ENCODE results near the gene DTX3L. TPM values are rescaled to one million over a fixed set of nuclear protein-coding genes. Genes with fewer than 3 reads are reported as not detected.
"Not testable (repeated sequence)": the region's sequence is repeated elsewhere in the genome, so short reads cannot be mapped to it uniquely, and the experiment has no call there.

The DTX3L gene
- total RNA-seq, 4 donors from 2014 or later: 23.7 to 24.6 (median 24.2) TPM

GRCh38 chr3:122560680-122561079 lies 3.5 kb upstream of the DTX3L start:
- no peak for ATAC-seq
- Histone ChIP-seq H3K27me3 (no peaks in the 10 kb centered on the region), H3K27ac (no peak overlapping the region), H3K4me1 (peaks cover 0 to 49% (median 12%) of the 10 kb centered on the region in 3 donors), H3K9me3 (no peaks in the 10 kb centered on the region), H3K4me3 (no peak overlapping the region), H3K36me3 (peaks cover 0 to 43% of the 10 kb centered on the region in 2 donors)
- 75% methylated on average over 1 of the region's 1 CpG; no CpG with 5 or more reads in 1 of the 2 donors for WGBS, 2 donors (ENCODE audit: low coverage in 1 of 2)
- TF ChIP-seq POLR2A (IDR thresholded peaks at IDR 0.05) (no peak), CTCF (IDR thresholded peaks at IDR 0.05) (peak; percentile 40 to 66 (median 60))

GRCh38 chr3:122562923-122563716 lies 1.0 kb upstream of the DTX3L start:
- Histone ChIP-seq H3K27ac (peak overlapping the region; percentile 93 to 99 (median 96)), H3K36me3 (peaks cover 0 to 41% of the 10 kb centered on the region in 2 donors), H3K4me1 (peaks cover 0 to 73% (median 18%) of the 10 kb centered on the region in 3 donors), H3K27me3 (no peaks in the 10 kb centered on the region), H3K4me3 (peak overlapping the region; percentile 73 to 93), H3K9me3 (no peaks in the 10 kb centered on the region)
- WGBS, 2 donors (ENCODE audit: low coverage in 1 of 2): 39 to 58% methylated on average over 5 of the region's 5 CpGs
- TF ChIP-seq CTCF (IDR thresholded peaks at IDR 0.05) (no peak), EP300 (IDR thresholded peaks at IDR 0.05) (no peak), POLR2A (IDR thresholded peaks at IDR 0.05) (no peak), POLR2AphosphoS5 (IDR thresholded peaks at IDR 0.05) (no peak)
- no peak for ATAC-seq

GRCh38 chr3:122563717-122564025 lies 467 bp upstream of the DTX3L start:
- 0 to 25% methylated on average over 1 to 4 of the region's 5 CpGs for WGBS, 2 donors (ENCODE audit: low coverage in 1 of 2)
- peaks cover 0 to 41% of the 10 kb centered on the region in 2 donors for H3K36me3 ChIP-seq
- no peaks in the 10 kb centered on the region for H3K27me3 ChIP-seq
- H3K4me3 ChIP-seq: peak overlapping the region; percentile 73 to 93
- H3K9me3 ChIP-seq: no peaks in the 10 kb centered on the region
- TF ChIP-seq CTCF (IDR thresholded peaks at IDR 0.05) (no peak), POLR2A (IDR thresholded peaks at IDR 0.05) (no peak), POLR2AphosphoS5 (IDR thresholded peaks at IDR 0.05) (no peak), EP300 (IDR thresholded peaks at IDR 0.05) (no peak)
- ATAC-seq: no peak
- peaks cover 0 to 79% (median 23%) of the 10 kb centered on the region in 3 donors for H3K4me1 ChIP-seq
- H3K27ac ChIP-seq: peak overlapping the region; percentile 93 to 99 (median 96)

- not testable (repeated sequence) for ATAC-seq, H3K4me3 ChIP-seq, H3K9me3 ChIP-seq, H3K27me3 ChIP-seq
- Histone ChIP-seq H3K27ac (peak overlapping the region; percentile 64 to 70 (median 68)), H3K4me1 (peaks cover 0 to 76% (median 25%) of the 10 kb centered on the region in 3 donors), H3K36me3 (peaks cover 0 to 70% of the 10 kb centered on the region in 2 donors)
- WGBS, 2 donors (ENCODE audit: low coverage in 1 of 2): 88 to 96% methylated on average over 6 to 7 of the region's 7 CpGs
Measured at GRCh38 chr3:122568131-122568530, 4.0 kb downstream of the DTX3L start.

GRCh38 chr3:122568755-122569154 lies 4.6 kb downstream of the DTX3L start:
- peaks cover 0 to 77% of the 10 kb centered on the region in 2 donors for H3K36me3 ChIP-seq
- ATAC-seq: peak; percentile 26
- H3K27me3 ChIP-seq: no peaks in the 10 kb centered on the region
- H3K4me3 ChIP-seq: no peak overlapping the region
- 24 to 46% methylated on average over 2 to 3 of the region's 3 CpGs for WGBS, 2 donors (ENCODE audit: low coverage in 1 of 2)
- H3K27ac ChIP-seq: peak overlapping the region; percentile 64 to 70 (median 68)
- TF ChIP-seq POLR2AphosphoS5 (IDR thresholded peaks at IDR 0.05) (peak; percentile 28), CTCF (IDR thresholded peaks at IDR 0.05) (no peak)
- H3K4me1 ChIP-seq: peaks cover 0 to 75% (median 21%) of the 10 kb centered on the region in 3 donors
- H3K9me3 ChIP-seq: no peaks in the 10 kb centered on the region
